K562 (cell line): ENCODE data around the gene LUC7L. TPM values are rescaled to one million over a fixed set of nuclear protein-coding genes. Genes with fewer than 3 reads are reported as not detected.
A peak's percentile ranks its signal among the peaks of the same experiment; 100 is the strongest.

Experiments
- BMI1 ChIP-seq: fragments of 150-350 bp; IDR thresholded peaks from 2 replicates; pipeline ENCODE4 v1.6.1; 2014; ENCODE audit warnings: low read length
- CHD2 ChIP-seq: IDR thresholded peaks from 2 replicates; pipeline ENCODE4 v1.6.1; 2011; ENCODE audit warnings: low read depth, low read length
- CTBP1 ChIP-seq: fragments of 450-650 bp; IDR thresholded peaks from 2 replicates; pipeline ENCODE4 v1.6.1; 2016; ENCODE audit warnings: borderline replicate concordance
- GATAD2A ChIP-seq: fragments of 450-650 bp; IDR thresholded peaks from 2 replicates; pipeline ENCODE4 v1.6.1; 2017
- HINFP ChIP-seq: fragments of 450-650 bp; conservative IDR thresholded peaks from 2 replicates; pipeline ENCODE4 v1.6.1; 2016; ENCODE audit warnings: missing genetic modification characterization, low read depth, mild to moderate bottlenecking, control low read depth, missing compliant biosample characterization
- HIVEP1 ChIP-seq: fragments of 250-450 bp; sonication (Bioruptor Pico); IDR thresholded peaks from 2 replicates; pipeline ENCODE4 v1.4.0; 2020; ENCODE audit warnings: mild to moderate bottlenecking
- KDM5B ChIP-seq: fragments of 200-600 bp; sonication (generic); IDR thresholded peaks from 2 replicates; pipeline ENCODE4 v1.6.1; 2012; ENCODE audit warnings: low read depth, mild to moderate bottlenecking, moderate library complexity, low read length, control low read depth, inconsistent platforms; ENCODE audit not compliant: insufficient replicate concordance
- MEF2D ChIP-seq: conservative IDR thresholded peaks from 2 replicates; pipeline ENCODE4 v1.6.1; 2016; ENCODE audit warnings: low read depth, missing genetic modification characterization, missing compliant biosample characterization
- NBN ChIP-seq: fragments of 450-650 bp; IDR thresholded peaks from 2 replicates; pipeline ENCODE4 v1.6.1; 2016; ENCODE audit warnings: low read depth, mild to moderate bottlenecking
- RAD21 ChIP-seq, 2 experiments: fragments of 250-450 bp in 1 of 2; fragments of 450-650 bp in 1 of 2; sonication (Bioruptor Pico) in 1 of 2; formaldehyde crosslinking in 1 of 2; IDR thresholded peaks in 1 of 2; conservative IDR thresholded peaks in 1 of 2; 2 replicates each; pipeline versions ENCODE4 v1.4.0 to v1.8.0; 2020 to 2022; ENCODE audit warnings: mild to moderate bottlenecking in 2 of 2, moderate library complexity in 1 of 2
- RBM14 ChIP-seq: fragments of 200-400 bp; formaldehyde crosslinking; IDR thresholded peaks from 2 replicates; pipeline ENCODE4 v1.6.1; 2018; ENCODE audit warnings: low read depth, mild to moderate bottlenecking, low read length, moderate library complexity, borderline replicate concordance; ENCODE audit not compliant: insufficient read depth
- RBM22 ChIP-seq: fragments of 200-400 bp; formaldehyde crosslinking; IDR thresholded peaks from 2 replicates; pipeline ENCODE4 v1.6.1; 2018; ENCODE audit warnings: low read length, low read depth; ENCODE audit not compliant: poor library complexity, severe bottlenecking
- SMAD1 ChIP-seq: fragments of 150-350 bp; IDR thresholded peaks from 2 replicates; pipeline ENCODE4 v1.6.1; 2014; ENCODE audit warnings: low read length, low read depth; ENCODE audit not compliant: partially characterized antibody
- SP2 ChIP-seq: IDR thresholded peaks from 2 replicates; pipeline ENCODE4 v1.6.1; 2011; ENCODE audit warnings: mild to moderate bottlenecking, low read depth, low read length, moderate library complexity; ENCODE audit not compliant: poor library complexity, severe bottlenecking; ENCODE audit errors: extremely low read depth
- TCF3 ChIP-seq: sonication (generic); formaldehyde crosslinking; IDR thresholded peaks from 2 replicates; pipeline ENCODE4 v1.4.0; 2020; ENCODE audit warnings: mild to moderate bottlenecking, missing genetic modification reagents
- TFAM ChIP-seq: fragments of 250-450 bp; sonication (Bioruptor Pico); conservative IDR thresholded peaks from 2 replicates; pipeline ENCODE4 v1.5.0; 2021; ENCODE audit warnings: mild to moderate bottlenecking, moderate library complexity
- TRIM25 ChIP-seq: fragments of 450-650 bp; IDR thresholded peaks from 2 replicates; pipeline ENCODE4 v1.7.0; 2016; ENCODE audit warnings: borderline replicate concordance
- WHSC1 ChIP-seq: IDR thresholded peaks from one replicate; pipeline ENCODE4 v1.6.1; 2012; ENCODE audit warnings: low read length, control low read depth, inconsistent platforms
- ZBTB1 ChIP-seq: sonication (generic); formaldehyde crosslinking; IDR thresholded peaks from 2 replicates; pipeline ENCODE4 v1.8.1; 2023; ENCODE audit warnings: missing genetic modification reagents, low read depth, mild to moderate bottlenecking, borderline replicate concordance
- ZC3H11A ChIP-seq: IDR thresholded peaks from 2 replicates; pipeline ENCODE4 v1.6.1; 2012; ENCODE audit warnings: low read depth, low read length, improper control_type of control experiment
- ZNF277 ChIP-seq: fragments of 250-450 bp; sonication (Bioruptor Pico); IDR thresholded peaks from 2 replicates; pipeline ENCODE4 v1.8.0; 2022; ENCODE audit warnings: inconsistent platforms, mild to moderate bottlenecking, moderate library complexity, borderline replicate concordance
- ZNF511 ChIP-seq: sonication (generic); formaldehyde crosslinking; IDR thresholded peaks from 2 replicates; pipeline ENCODE4 v1.8.0; 2022; ENCODE audit warnings: mild to moderate bottlenecking, missing genetic modification reagents
- polyA plus RNA-seq, 8 experiments: library from polyadenylated mRNA; depleted of rRNA in 4 of 8; stranded (reverse) in 5 of 8; unstranded in 3 of 8; fragments of >200 nt; fragmentation: Nextera tagmentation in 2 of 8; fragmentation: Illumina TruSeq in 1 of 8; extraction: Ambion mirVana in 2 of 8; extraction: Trizol in 1 of 8; gene quantifications; 2 replicates each; pipeline versions ENCODE4 v1.2.1 to v1.2.3, GENCODE V29; 2011 to 2014; ENCODE audit warnings: inconsistent platforms in 1 of 8, missing spikeins in 1 of 8
- total RNA-seq, 7 experiments: library from RNA; depleted of rRNA in 6 of 7; stranded (reverse); fragments of >200 nt in 6 of 7; fragmentation: Illumina TruSeq in 2 of 7; extraction: Trizol in 2 of 7; gene quantifications; 2 replicates each; pipeline versions ENCODE4 v1.2.1 to v1.2.3, GENCODE V29; 2011 to 2021; ENCODE audit warnings: low replicate concordance in 1 of 7

The LUC7L gene
- total and polyA plus RNA-seq, 9 of the 15 experiments (the other 6 are each of a cell fraction or from before 2014, with no cell fraction given) = 1.7 to 93.3 (median 59.5) TPM

GRCh38 chr16:228852-229730 lies at the start of gene LUC7L (continued):
- TF ChIP-seq TRIM25 (no peak), RBM22 (peak; percentile 75), CHD2 (peak; percentile 45; the same call in 1 of the 2 replicates), KDM5B (peak; percentile 96), SMAD1 (peak; percentile 43), GATAD2A (0 out of 2 replicates have a peak, but pooled peaks have one; percentile 36), MEF2D (tag) (no peak), HIVEP1 (no peak), ZNF511 (CRISPR knock-in tag) (peak; percentile 98), NBN (no peak), HINFP (tag) (no peak), BMI1 (no peak), SP2 (no peak), ZC3H11A (no peak), WHSC1 (no peak), TCF3 (CRISPR knock-in tag) (no peak; the same call in 1 of the 2 replicates), TFAM (CRISPR knock-in tag) (no peak), ZNF277 (CRISPR knock-in tag) (no peak), CTBP1 (peak; percentile 87; the same call in 1 of the 2 replicates), RBM14 (no peak), RAD21 (CRISPR knock-in tag; conservative IDR thresholded peaks at IDR 0.05 in 1 of 2, IDR thresholded peaks at IDR 0.05 in 1 of 2) (peak in 1 of 2 experiments; percentile 9; a peak in 1 of 4 replicates), ZBTB1 (CRISPR knock-in tag) (no peak)
